GM23338 (cell line): Measurements from ENCODE around the gene HTN1. TPM values are rescaled to one million over a fixed set of nuclear protein-coding genes. Genes with fewer than 3 reads are reported as not detected.
"Not testable (repeated sequence)": the region's sequence is repeated elsewhere in the genome, so short reads cannot be mapped to it uniquely, and the experiment has no call there.

Experiments
- ATAC-seq: fragments of 200-7000 bp; cut with Tn5 transposase; 3 replicates; pipeline ENCODE4 v1.9.1; 2020
- DNase-seq: peaks from one replicate; pipeline ENCODE4 v3.0.0-alpha.2; 2015; ENCODE audit warnings: low spot score
- H2AFZ ChIP-seq: fragments of 200-600 bp; sonication (generic); 2 replicates; pipeline ENCODE4 v1.8.0; 2016; ENCODE audit warnings: antibody characterized with exemption, mild to moderate bottlenecking, moderate library complexity
- H3F3A ChIP-seq: fragments of 200-600 bp; sonication (generic); replicated peaks from 2 replicates; pipeline ENCODE4 v1.8.0; 2017; ENCODE audit warnings: antibody characterized with exemption, mixed run types, low read depth
- H3K27ac ChIP-seq: fragments of 200-600 bp; sonication (generic); 2 replicates; pipeline ENCODE4 v1.6.1; 2016; ENCODE audit warnings: low read depth
- H3K27me3 ChIP-seq: fragments of 200-600 bp; sonication (generic); 2 replicates; pipeline ENCODE4 v1.8.0; 2016; ENCODE audit warnings: mild to moderate bottlenecking, mixed run types, moderate library complexity; ENCODE audit not compliant: insufficient read depth
- H3K36me3 ChIP-seq: fragments of 200-600 bp; sonication (generic); 2 replicates; pipeline ENCODE4 v1.8.0; 2016; ENCODE audit warnings: mild to moderate bottlenecking; ENCODE audit not compliant: insufficient read depth
- H3K4me1 ChIP-seq: fragments of 200-600 bp; sonication (generic); 2 replicates; pipeline ENCODE4 v1.8.0; 2016; ENCODE audit warnings: mild to moderate bottlenecking, moderate library complexity; ENCODE audit not compliant: insufficient read depth
- H3K4me2 ChIP-seq: fragments of 200-600 bp; sonication (generic); 2 replicates; pipeline ENCODE4 v1.7.1; 2017; ENCODE audit warnings: mixed run types
- H3K4me3 ChIP-seq: fragments of 200-600 bp; sonication (generic); 2 replicates; pipeline ENCODE4 v1.6.1; 2016; ENCODE audit warnings: mixed run types
- H3K79me2 ChIP-seq: fragments of 200-600 bp; sonication (generic); replicated peaks from 2 replicates; pipeline ENCODE4 v1.8.0; 2017; ENCODE audit warnings: mild to moderate bottlenecking; ENCODE audit not compliant: insufficient read depth
- H3K9me2 ChIP-seq: fragments of 200-600 bp; sonication (generic); 2 replicates; pipeline ENCODE4 v1.8.0; 2017; ENCODE audit not compliant: insufficient read depth
- H4K20me1 ChIP-seq: fragments of 200-600 bp; sonication (generic); replicated peaks from 2 replicates; pipeline ENCODE4 v1.8.0; 2017; ENCODE audit warnings: mild to moderate bottlenecking; ENCODE audit not compliant: insufficient read depth
- H3K27ac Mint-ChIP-seq: 2 replicates; pipeline ENCODE4 v1.8.0; 2020; ENCODE audit warnings: inconsistent platforms, mild to moderate bottlenecking, moderate library complexity, mixed read lengths
- H3K27me3 Mint-ChIP-seq: 3 replicates; pipeline ENCODE4 v1.8.0; 2022; ENCODE audit warnings: low read depth, mild to moderate bottlenecking, moderate library complexity, mixed read lengths, inconsistent platforms; ENCODE audit not compliant: insufficient read depth, poor library complexity
- H3K36me3 Mint-ChIP-seq: 3 replicates; pipeline ENCODE4 v1.8.0; 2021; ENCODE audit warnings: low read depth, mild to moderate bottlenecking, inconsistent platforms, moderate library complexity, mixed read lengths
- H3K4me1 Mint-ChIP-seq: 3 replicates; pipeline ENCODE4 v1.8.0; 2020; ENCODE audit warnings: mild to moderate bottlenecking, inconsistent platforms, mixed read lengths
- H3K4me3 Mint-ChIP-seq: 3 replicates; pipeline ENCODE4 v1.8.0; 2021; ENCODE audit warnings: moderate library complexity, mild to moderate bottlenecking, inconsistent platforms, mixed read lengths
- H3K9me3 Mint-ChIP-seq: 3 replicates; pipeline ENCODE4 v1.8.0; 2020; ENCODE audit warnings: moderate library complexity, mild to moderate bottlenecking, inconsistent platforms, mixed read lengths
- CREB1 ChIP-seq: fragments of 250-450 bp; sonication (Bioruptor Pico); IDR thresholded peaks from 2 replicates; pipeline ENCODE4 v1.5.0; 2020; ENCODE audit warnings: low read depth, mild to moderate bottlenecking, moderate library complexity
- CTCF ChIP-seq, 2 experiments: fragments of 200-600 bp in 1 of 2; sonication (generic) in 1 of 2; conservative IDR thresholded peaks; 2 replicates each; pipeline versions ENCODE4 v1.5.1 to v1.6.1; 2016 to 2017; ENCODE audit warnings: antibody characterized with exemption in 2 of 2, low read depth in 2 of 2, mild to moderate bottlenecking in 2 of 2, moderate library complexity in 1 of 2
- ETS1 ChIP-seq: IDR thresholded peaks from 2 replicates; pipeline ENCODE4 v1.6.1; 2016; ENCODE audit warnings: antibody characterized with exemption
- EZH2 ChIP-seq: fragments of 200-600 bp; sonication (generic); IDR thresholded peaks from one replicate; pipeline ENCODE4 v1.8.0; 2017; ENCODE audit warnings: antibody characterized with exemption, mild to moderate bottlenecking, low read depth; ENCODE audit not compliant: unreplicated experiment
- EZH2phosphoT487 ChIP-seq: fragments of 200-600 bp; sonication (generic); IDR thresholded peaks from one replicate; pipeline ENCODE4 v1.8.1; 2018; ENCODE audit warnings: antibody characterized with exemption; ENCODE audit not compliant: unreplicated experiment
- NANOG ChIP-seq: IDR thresholded peaks from 2 replicates; pipeline ENCODE4 v1.6.1; 2016; ENCODE audit warnings: antibody characterized with exemption, borderline replicate concordance
- REST ChIP-seq: IDR thresholded peaks from one replicate; pipeline ENCODE4 v1.6.1; 2018; ENCODE audit warnings: antibody characterized with exemption; ENCODE audit not compliant: unreplicated experiment
- STAT1 ChIP-seq: IDR thresholded peaks from one replicate; pipeline ENCODE4 v1.6.1; 2016; ENCODE audit warnings: antibody characterized with exemption; ENCODE audit not compliant: unreplicated experiment
- ZNF114 ChIP-seq: fragments of 250-450 bp; sonication (Bioruptor Pico); IDR thresholded peaks from 2 replicates; pipeline ENCODE4 v1.5.0; 2020; ENCODE audit warnings: mild to moderate bottlenecking, moderate library complexity
- polyA plus RNA-seq: library from polyadenylated mRNA; unstranded; fragments of >200 nt; fragmentation: Nextera tagmentation; extraction: Ambion mirVana; gene quantifications from 2 replicates; pipeline ENCODE4 v1.2.1, GENCODE V29; 2016
- total RNA-seq: library from RNA; depleted of rRNA; stranded (reverse); fragments of >200 nt; shearing (Covaris generic); gene quantifications from 2 replicates; pipeline ENCODE4 v1.2.3, GENCODE V29; 2014

HTN1 gene
- total and polyA plus RNA-seq, 2 experiments from 2014 or later: not detected

- not testable (repeated sequence) for H3K36me3 ChIP-seq, H3K4me2 ChIP-seq, H3K4me3 Mint-ChIP-seq, H3K27me3 ChIP-seq, H3K36me3 Mint-ChIP-seq, H3K27ac Mint-ChIP-seq, H3K27me3 Mint-ChIP-seq, H3K4me3 ChIP-seq, ATAC-seq, H2AFZ ChIP-seq, H3F3A ChIP-seq, H3K9me2 ChIP-seq, H4K20me1 ChIP-seq, H3K4me1 ChIP-seq, H3K79me2 ChIP-seq, H3K4me1 Mint-ChIP-seq, H3K27ac ChIP-seq, DNase-seq
- H3K9me3 Mint-ChIP-seq: peaks cover 30% of the 10 kb centered on the region
These were observed 12.7 kb upstream of the HTN1 start for GRCh38 chr4:70037559-70037958.

GRCh38 chr4:70039928-70040327, 10.3 kb upstream of the HTN1 start:
- H3K4me2 ChIP-seq, H3K27me3 Mint-ChIP-seq, H3K4me1 Mint-ChIP-seq, H3F3A ChIP-seq, ATAC-seq, H3K36me3 Mint-ChIP-seq, H2AFZ ChIP-seq, H4K20me1 ChIP-seq, H3K36me3 ChIP-seq, H3K79me2 ChIP-seq, H3K27me3 ChIP-seq, H3K9me2 ChIP-seq, H3K27ac ChIP-seq, H3K27ac Mint-ChIP-seq, DNase-seq, H3K4me3 ChIP-seq, H3K4me3 Mint-ChIP-seq, H3K4me1 ChIP-seq: not testable (repeated sequence)
- H3K9me3 Mint-ChIP-seq: peaks cover 30% of the 10 kb centered on the region

GRCh38 chr4:70041652-70042286, 8.5 kb upstream of the HTN1 start:
- Histone ChIP-seq H3F3A (no peaks in the 10 kb centered on the region), H2AFZ (no peak overlapping the region), H3K36me3 (no peaks in the 10 kb centered on the region; the same call in 1 of the 2 replicates), H3K27ac (no peak overlapping the region), H4K20me1 (no peaks in the 10 kb centered on the region), H3K79me2 (no peaks in the 10 kb centered on the region), H3K27me3 (no peaks in the 10 kb centered on the region), H3K4me1 (no peaks in the 10 kb centered on the region), H3K4me2 (no peak overlapping the region), H3K4me3 (no peak overlapping the region), H3K9me2 (no peaks in the 10 kb centered on the region; the same call in 1 of the 2 replicates)
- Mint-ChIP-seq H3K4me3 (no peak overlapping the region), H3K27ac (no peak overlapping the region), H3K27me3 (no peaks in the 10 kb centered on the region), H3K4me1 (no peaks in the 10 kb centered on the region), H3K9me3 (peaks cover 28% of the 10 kb centered on the region), H3K36me3 (peaks cover 9% of the 10 kb centered on the region; the same call in 2 of the 3 replicates)
- DNase-seq (no peak), ATAC-seq (no peak)
- no peak for TF ChIP-seq EZH2phosphoT487
- no peak for TF ChIP-seq EZH2
- TF ChIP-seq CTCF (conservative IDR thresholded peaks at IDR 0.05; ENCODE audit: low read depth in 2 of 2): no peak
- TF ChIP-seq ETS1: no peak
- no peak for TF ChIP-seq CREB1 (CRISPR knock-in tag)
- TF ChIP-seq STAT1: no peak
- no peak for TF ChIP-seq NANOG
- no peak for TF ChIP-seq ZNF114 (CRISPR knock-in tag)
- TF ChIP-seq REST: no peak
